Breast epithelium (tissue), 4 donors: ENCODE measurements around the gene MGAT5B. TPM values are rescaled to one million over a fixed set of nuclear protein-coding genes. Genes with fewer than 3 reads are reported as not detected.

Experiments
- DNase-seq, 2 donors: peaks; one replicate each; pipeline ENCODE4 v3.0.0-alpha.2; 2019; ENCODE audit warnings: low spot score in 2 of 2
- H3K27ac ChIP-seq, 2 donors: fragments of 200-600 bp; sonication (generic) in 1 of 2; one replicate each; pipeline ENCODE4 v1.5.1; 2016 to 2019; ENCODE audit warnings: mild to moderate bottlenecking in 1 of 2
- H3K27me3 ChIP-seq, 2 donors: fragments of 200-600 bp; sonication (generic) in 1 of 2; one replicate each; pipeline versions ENCODE4 v1.5.1 to v1.6.0; 2017 to 2019; ENCODE audit warnings: control low read depth in 1 of 2, mild to moderate bottlenecking in 1 of 2
- H3K36me3 ChIP-seq: fragments of 200-600 bp; one replicate; pipeline ENCODE4 v1.5.1; 2019
- H3K4me1 ChIP-seq, 2 donors: fragments of 200-600 bp; sonication (generic); one replicate each; pipeline ENCODE4 v1.5.1; 2016 to 2019; ENCODE audit warnings: control low read depth in 1 of 2
- H3K4me3 ChIP-seq, 3 donors: fragments of 200-600 bp; sonication (generic); 1 replicate in 2 of 3; 2 replicates in 1 of 3; pipeline ENCODE4 v1.5.1; 2016 to 2019; ENCODE audit warnings: mild to moderate bottlenecking in 3 of 3, moderate library complexity in 2 of 3
- H3K9me3 ChIP-seq, 2 donors: fragments of 200-600 bp; sonication (generic) in 1 of 2; one replicate each; pipeline ENCODE4 v1.5.1; 2016 to 2019; ENCODE audit warnings: control low read depth in 1 of 2
- POLR2A ChIP-seq: fragments of 450-650 bp; IDR thresholded peaks from one replicate; pipeline ENCODE4 v1.6.1; 2016; ENCODE audit warnings: antibody characterized with exemption, mild to moderate bottlenecking, moderate library complexity
- POLR2AphosphoS5 ChIP-seq, 3 donors: sonication (generic); formaldehyde crosslinking; IDR thresholded peaks; one replicate each; pipeline ENCODE4 v1.6.1; 2017; ENCODE audit warnings: antibody characterized with exemption in 3 of 3
- intact Hi-C: fragments of 100-400 bp; cut with DNase I; formaldehyde crosslinking; loops from one replicate; pipeline ENCODE4 v1.15.1; 2023; ENCODE audit warnings: low total_unique reads
- total RNA-seq, 3 donors: library from RNA; depleted of rRNA; stranded (reverse); fragments of >200 nt; gene quantifications; one replicate each; pipeline ENCODE4 v1.1.0, GENCODE V29; 2016
- TF ChIP-seq, protein P1 (sequence below), 3 donors: fragments of 450-650 bp; IDR thresholded peaks; one replicate each; pipeline ENCODE4 v1.5.1; 2016 to 2017; ENCODE audit warnings: antibody characterized with exemption in 3 of 3, mild to moderate bottlenecking in 3 of 3, moderate library complexity in 3 of 3

Gene MGAT5B
- total RNA-seq, 3 donors from 2014 or later: 0.32 to 0.33 TPM; not detected in 1

DNA sequence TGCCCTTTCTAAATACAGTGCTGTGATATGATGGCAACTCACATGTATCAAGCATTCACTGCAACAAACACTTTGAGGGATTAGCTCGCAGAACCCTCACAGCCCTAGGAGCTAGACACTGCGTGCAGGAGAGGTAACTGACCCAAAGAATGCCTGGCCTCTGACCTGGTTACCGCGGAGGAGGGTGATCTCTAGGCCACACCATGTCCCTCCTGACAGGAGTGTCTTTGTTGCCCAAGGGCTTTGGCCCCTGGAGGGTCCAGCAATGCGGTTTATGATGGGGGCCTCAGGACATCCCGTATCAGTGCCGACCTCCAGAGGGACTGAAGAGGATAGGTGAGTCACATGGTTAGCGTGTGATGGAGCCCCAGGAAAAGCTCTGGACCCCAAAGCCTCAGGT, 130.6 kb downstream of the MGAT5B start:
- H3K36me3 ChIP-seq: no peaks in the 10 kb centered on the region
- DNase-seq: no peak
- H3K4me1 ChIP-seq: no peaks in the 10 kb centered on the region
- intact Hi-C loops: no loop called here
- H3K4me3 ChIP-seq: no peak overlapping the region
- TF ChIP-seq POLR2A (no peak), POLR2AphosphoS5 (IDR thresholded peaks at IDR 0.05) (no peak)
- TF ChIP-seq, protein P1, sequence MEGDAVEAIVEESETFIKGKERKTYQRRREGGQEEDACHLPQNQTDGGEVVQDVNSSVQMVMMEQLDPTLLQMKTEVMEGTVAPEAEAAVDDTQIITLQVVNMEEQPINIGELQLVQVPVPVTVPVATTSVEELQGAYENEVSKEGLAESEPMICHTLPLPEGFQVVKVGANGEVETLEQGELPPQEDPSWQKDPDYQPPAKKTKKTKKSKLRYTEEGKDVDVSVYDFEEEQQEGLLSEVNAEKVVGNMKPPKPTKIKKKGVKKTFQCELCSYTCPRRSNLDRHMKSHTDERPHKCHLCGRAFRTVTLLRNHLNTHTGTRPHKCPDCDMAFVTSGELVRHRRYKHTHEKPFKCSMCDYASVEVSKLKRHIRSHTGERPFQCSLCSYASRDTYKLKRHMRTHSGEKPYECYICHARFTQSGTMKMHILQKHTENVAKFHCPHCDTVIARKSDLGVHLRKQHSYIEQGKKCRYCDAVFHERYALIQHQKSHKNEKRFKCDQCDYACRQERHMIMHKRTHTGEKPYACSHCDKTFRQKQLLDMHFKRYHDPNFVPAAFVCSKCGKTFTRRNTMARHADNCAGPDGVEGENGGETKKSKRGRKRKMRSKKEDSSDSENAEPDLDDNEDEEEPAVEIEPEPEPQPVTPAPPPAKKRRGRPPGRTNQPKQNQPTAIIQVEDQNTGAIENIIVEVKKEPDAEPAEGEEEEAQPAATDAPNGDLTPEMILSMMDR (IDR thresholded peaks at IDR 0.05): no peak
- no peak overlapping the region for H3K27ac ChIP-seq
- H3K27me3 ChIP-seq: peaks cover 0 to 13% of the 10 kb centered on the region in 2 donors
- no peaks in the 10 kb centered on the region for H3K9me3 ChIP-seq

Other genes starting within 250 kb of the MGAT5B start
- 1 to 10 TPM; 1.3 to 1.6 (median 1.3) TPM for gene ST6GALNAC1, start 224.6 kb upstream of the MGAT5B start, total RNA-seq
- gene MXRA7, start 157.4 kb upstream of the MGAT5B start, total RNA-seq: 100 to 1,000 TPM; 106 to 242 (median 113) TPM
- 10 to 100 TPM; 13.1 to 34.1 (median 25.6) TPM for gene JMJD6, start 141.8 kb upstream of the MGAT5B start, total RNA-seq
- gene METTL23, start 141.6 kb upstream of the MGAT5B start, total RNA-seq: 10 to 100 TPM; 25.6 to 47.7 (median 28.5) TPM
- gene SRSF2, start 131.1 kb upstream of the MGAT5B start, total RNA-seq: 100 to 1,000 TPM; 143 to 247 (median 244) TPM
- gene MFSD11, start 130.3 kb upstream of the MGAT5B start, total RNA-seq: 10 to 100 TPM; 20.6 to 42.6 (median 23.6) TPM